ENCODE results near the gene RNPEP.

DNA sequence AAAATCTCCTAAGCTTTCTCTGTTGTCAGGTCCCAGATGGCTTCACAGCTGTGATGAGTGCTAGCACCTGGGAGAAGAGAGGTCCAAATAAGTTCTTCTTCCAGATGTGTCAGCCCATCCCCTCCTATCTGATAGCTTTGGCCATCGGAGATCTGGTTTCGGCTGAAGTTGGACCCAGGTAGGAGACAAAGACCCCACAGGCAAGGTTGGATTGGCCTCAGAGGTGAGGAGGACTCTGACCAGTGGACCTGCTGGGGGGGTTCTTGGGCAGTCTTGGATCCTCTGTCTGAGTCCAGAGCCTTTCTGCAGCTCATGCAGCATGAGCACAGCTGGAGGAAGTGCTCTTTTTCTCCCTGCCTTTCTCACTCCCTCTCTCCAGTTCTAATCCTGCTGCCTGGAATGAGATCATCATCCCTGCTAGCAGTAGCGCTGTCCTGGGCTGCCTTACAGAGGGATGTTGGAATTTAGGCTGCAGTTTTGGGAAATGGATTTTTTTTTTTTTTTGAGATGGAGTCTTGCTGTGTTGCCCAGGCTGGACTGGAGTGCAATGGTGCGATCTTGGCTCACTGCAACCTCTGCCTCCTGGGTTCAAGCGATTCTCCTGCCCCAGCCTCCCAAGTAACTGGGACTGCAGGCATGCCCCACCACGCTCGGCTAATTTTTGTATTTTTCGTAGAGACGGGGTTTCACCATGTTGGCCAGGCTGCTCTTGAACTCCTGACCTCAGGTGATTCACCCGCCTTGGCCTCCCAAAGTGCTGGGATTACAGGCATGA lies 7.1 kb downstream of the RNPEP start:
- no peak for TF ChIP-seq CTCF (IDR thresholded peaks at IDR 0.05; ENCODE audit: poor library complexity)
- no peak for TF ChIP-seq EZH2 (IDR thresholded peaks at IDR 0.05; ENCODE audit: borderline replicate concordance)
- TF ChIP-seq EZH2phosphoT487 (IDR thresholded peaks at IDR 0.05; ENCODE audit: low read depth, severe bottlenecking, unreplicated experiment): no peak

Measured in hepatocyte (in vitro differentiated cells).